Parathyroid adenoma (tissue), 2 donors: Measurements from ENCODE around the gene WDFY2.

Experiments used
- H2AFZ ChIP-seq: fragments of 300-600 bp; sonication (generic); one replicate; pipeline ENCODE4 v1.7.0; 2017; ENCODE audit warnings: antibody characterized with exemption, mild to moderate bottlenecking
- H3K27ac ChIP-seq: fragments of 300-600 bp; sonication (generic); one replicate; pipeline ENCODE4 v1.7.0; 2017
- H3K27me3 ChIP-seq: fragments of 300-600 bp; sonication (generic); one replicate; pipeline ENCODE4 v1.7.0; 2017; ENCODE audit warnings: low read length; ENCODE audit not compliant: control insufficient read depth, insufficient read depth
- H3K36me3 ChIP-seq: fragments of 300-600 bp; sonication (generic); one replicate; pipeline ENCODE4 v1.7.0; 2017; ENCODE audit warnings: low read length; ENCODE audit not compliant: control insufficient read depth, insufficient read depth
- H3K4me1 ChIP-seq: fragments of 300-600 bp; sonication (generic); one replicate; pipeline ENCODE4 v1.7.0; 2017; ENCODE audit warnings: control low read depth
- H3K4me2 ChIP-seq: fragments of 300-600 bp; sonication (generic); one replicate; pipeline ENCODE4 v1.7.0; 2017; ENCODE audit warnings: low read length
- H3K4me3 ChIP-seq: fragments of 300-600 bp; sonication (generic); one replicate; pipeline ENCODE4 v1.7.0; 2017; ENCODE audit warnings: low read depth, low read length
- H3K79me2 ChIP-seq: fragments of 300-600 bp; sonication (generic); one replicate; pipeline ENCODE4 v1.7.0; 2017; ENCODE audit warnings: control low read depth
- H3K9ac ChIP-seq: fragments of 300-600 bp; sonication (generic); one replicate; pipeline ENCODE4 v1.7.0; 2017; ENCODE audit warnings: mild to moderate bottlenecking
- H3K9me3 ChIP-seq: fragments of 300-600 bp; sonication (generic); one replicate; pipeline ENCODE4 v1.7.0; 2017; ENCODE audit warnings: low read length; ENCODE audit not compliant: control insufficient read depth
- CTCF ChIP-seq: fragments of 300-600 bp; sonication (generic); IDR thresholded peaks from one replicate; pipeline ENCODE4 v1.7.0; 2017; ENCODE audit warnings: antibody characterized with exemption, mild to moderate bottlenecking
- donor health status: primary hyperparathyroidism.

Gene WDFY2

GRCh38 chr13:51704399-51705313 lies 120.4 kb downstream of the WDFY2 start:
- no peaks in the 10 kb centered on the region for H3K4me1 ChIP-seq
- H3K79me2 ChIP-seq: peaks cover 3% of the 10 kb centered on the region
- no peaks in the 10 kb centered on the region for H3K9me3 ChIP-seq
- H3K36me3 ChIP-seq: no peaks in the 10 kb centered on the region
- H2AFZ ChIP-seq: no peak overlapping the region
- no peak overlapping the region for H3K4me3 ChIP-seq
- no peak for TF ChIP-seq CTCF
- no peaks in the 10 kb centered on the region for H3K27me3 ChIP-seq
- no peak overlapping the region for H3K9ac ChIP-seq
- H3K27ac ChIP-seq: no peak overlapping the region
- no peak overlapping the region for H3K4me2 ChIP-seq

- H2AFZ ChIP-seq: no peak overlapping the region
- no peaks in the 10 kb centered on the region for H3K27me3 ChIP-seq
- no peak overlapping the region for H3K9ac ChIP-seq
- H3K4me2 ChIP-seq: no peak overlapping the region
- no peaks in the 10 kb centered on the region for H3K4me1 ChIP-seq
- no peak for TF ChIP-seq CTCF
- H3K36me3 ChIP-seq: no peaks in the 10 kb centered on the region
- H3K4me3 ChIP-seq: no peak overlapping the region
- H3K27ac ChIP-seq: no peak overlapping the region
- H3K79me2 ChIP-seq: no peaks in the 10 kb centered on the region
- H3K9me3 ChIP-seq: no peaks in the 10 kb centered on the region
Measured at GRCh38 chr13:51707461-51707860, 123.2 kb downstream of the WDFY2 start.

- Histone ChIP-seq H3K79me2 (no peaks in the 10 kb centered on the region), H3K4me3 (no peak overlapping the region), H3K27ac (no peak overlapping the region), H3K4me2 (no peak overlapping the region), H2AFZ (no peak overlapping the region), H3K36me3 (no peaks in the 10 kb centered on the region), H3K9me3 (no peaks in the 10 kb centered on the region), H3K9ac (no peak overlapping the region), H3K4me1 (no peaks in the 10 kb centered on the region), H3K27me3 (no peaks in the 10 kb centered on the region)
- no peak for TF ChIP-seq CTCF
Measured at GRCh38 chr13:51713807-51714206, 129.5 kb downstream of the WDFY2 start.

- no peaks in the 10 kb centered on the region for H3K27me3 ChIP-seq
- no peak for TF ChIP-seq CTCF
- H3K4me3 ChIP-seq: no peak overlapping the region
- no peaks in the 10 kb centered on the region for H3K79me2 ChIP-seq
- no peak overlapping the region for H3K27ac ChIP-seq
- H3K36me3 ChIP-seq: no peaks in the 10 kb centered on the region
- no peak overlapping the region for H3K9ac ChIP-seq
- no peak overlapping the region for H2AFZ ChIP-seq
- no peaks in the 10 kb centered on the region for H3K4me1 ChIP-seq
- H3K9me3 ChIP-seq: no peaks in the 10 kb centered on the region
- no peak overlapping the region for H3K4me2 ChIP-seq
Measured at GRCh38 chr13:51714663-51715168, 130.5 kb downstream of the WDFY2 start.
